ENCODE measurements around the gene SKAP1. TPM values are rescaled to one million over a fixed set of nuclear protein-coding genes. Genes with fewer than 3 reads are reported as not detected.
"Not testable (repeated sequence)": the region's sequence is repeated elsewhere in the genome, so short reads cannot be mapped to it uniquely, and the experiment has no call there.

Gene SKAP1
- total RNA-seq, 1 donor from 2014 or later = 1.0 TPM

DNA sequence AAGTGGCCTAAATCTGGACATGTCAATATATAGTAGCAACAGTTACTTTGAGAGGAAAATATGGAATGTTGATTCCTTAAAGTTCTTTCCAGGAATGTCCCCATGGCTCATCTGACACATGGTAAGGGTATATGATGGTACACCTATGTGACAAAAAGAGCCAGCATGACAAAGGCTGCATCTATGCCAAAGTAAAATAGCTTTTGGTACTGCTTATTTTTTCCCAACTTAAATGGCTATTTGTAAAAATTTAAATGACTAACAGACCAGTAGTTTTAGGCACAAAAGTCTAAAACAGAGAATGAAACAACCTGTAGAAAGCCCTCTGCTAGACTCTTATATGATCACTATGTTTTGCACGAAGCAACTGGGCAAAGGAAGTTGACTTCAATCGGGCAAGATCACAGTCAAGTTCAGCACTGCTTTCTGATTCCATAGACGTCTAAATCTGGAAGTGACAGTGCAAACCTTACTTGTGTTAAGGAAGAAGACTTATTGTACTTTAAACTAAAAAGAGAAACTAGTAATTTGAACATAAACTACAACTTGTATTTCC lies 135.1 kb downstream of the SKAP1 start:
- Histone ChIP-seq H3K9me3 (ENCODE audit: control insufficient read depth in 3 of 3, low read length in 3 of 3) (no peaks in the 10 kb centered on the region), H3K4me1 (ENCODE audit: control insufficient read depth in 3 of 3, insufficient read depth in 3 of 3, low read length in 3 of 3) (no peaks in the 10 kb centered on the region), H3K9ac (ENCODE audit: low read depth in 1 of 3, low read length in 3 of 3) (no peak overlapping the region), H3K36me3 (ENCODE audit: control insufficient read depth in 3 of 3, insufficient read depth in 3 of 3, low read length in 3 of 3) (no peaks in the 10 kb centered on the region), H3K27me3 (ENCODE audit: control insufficient read depth in 3 of 3, insufficient read depth in 3 of 3, low read length in 3 of 3) (peaks cover 0 to 8% (median 3%) of the 10 kb centered on the region in 3 donors), H3K4me3 (ENCODE audit: low read length in 3 of 3) (no peak overlapping the region), H3K27ac (ENCODE audit: low read depth, low read length) (no peak overlapping the region)

DNA sequence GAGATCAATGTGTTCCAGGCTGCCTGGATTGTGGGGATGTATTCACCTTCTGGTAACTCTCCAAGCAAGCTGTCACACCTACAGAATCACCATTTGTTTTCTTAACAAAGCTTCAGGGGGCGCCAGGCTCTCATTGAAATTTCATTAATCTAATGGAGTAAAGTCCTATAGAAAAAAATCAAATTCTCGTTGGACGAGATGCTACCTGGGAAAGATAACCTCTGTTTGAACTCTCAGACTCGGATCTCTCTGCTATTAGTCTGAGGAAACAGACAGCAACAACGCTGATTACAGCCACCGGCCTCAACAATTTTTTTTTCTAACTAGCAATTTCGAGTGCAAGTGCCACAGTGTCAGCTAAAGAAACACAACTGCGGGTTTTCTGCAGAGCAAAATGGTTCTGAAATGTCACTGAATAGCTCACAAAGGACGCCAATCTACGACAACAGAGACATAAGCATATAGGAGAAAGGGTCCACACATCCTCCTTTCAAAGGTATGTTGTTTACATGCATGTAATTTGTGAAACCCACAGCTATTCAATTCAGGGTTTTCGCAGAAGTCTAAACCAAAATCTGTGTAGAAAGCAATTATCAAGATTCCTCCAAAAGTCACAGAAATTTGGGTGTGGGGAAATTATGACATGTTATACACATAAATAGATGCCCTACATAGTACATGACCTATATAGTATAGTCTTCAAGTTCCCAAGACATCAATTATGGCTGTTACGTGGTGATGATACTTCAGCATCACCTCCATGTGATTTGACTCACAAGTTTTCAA lies 135.8 kb downstream of the SKAP1 start:
- H3K27ac ChIP-seq (ENCODE audit: low read depth, low read length) = no peak overlapping the region

GRCh38 chr17:48293319-48294019 lies 136.5 kb downstream of the SKAP1 start:
- Histone ChIP-seq H3K27me3 (ENCODE audit: control insufficient read depth in 3 of 3, insufficient read depth in 3 of 3, low read length in 3 of 3) (peaks cover 0 to 10% (median 3%) of the 10 kb centered on the region in 3 donors), H3K9ac (ENCODE audit: low read depth in 1 of 3, low read length in 3 of 3) (no peak overlapping the region), H3K9me3 (ENCODE audit: control insufficient read depth in 3 of 3, low read length in 3 of 3) (no peaks in the 10 kb centered on the region), H3K4me3 (ENCODE audit: low read length in 3 of 3) (no peak overlapping the region), H3K4me1 (ENCODE audit: control insufficient read depth in 3 of 3, insufficient read depth in 3 of 3, low read length in 3 of 3) (no peaks in the 10 kb centered on the region), H3K36me3 (ENCODE audit: control insufficient read depth in 3 of 3, insufficient read depth in 3 of 3, low read length in 3 of 3) (no peaks in the 10 kb centered on the region), H3K27ac (ENCODE audit: low read depth, low read length) (no peak overlapping the region)

More for the DNA sequence above, 135.8 kb downstream of the SKAP1 start:
- Histone ChIP-seq H3K9me3 (ENCODE audit: control insufficient read depth in 3 of 3, low read length in 3 of 3) (no peaks in the 10 kb centered on the region), H3K4me3 (ENCODE audit: low read length in 3 of 3) (no peak overlapping the region), H3K9ac (ENCODE audit: low read depth in 1 of 3, low read length in 3 of 3) (no peak overlapping the region), H3K36me3 (ENCODE audit: control insufficient read depth in 3 of 3, insufficient read depth in 3 of 3, low read length in 3 of 3) (no peaks in the 10 kb centered on the region), H3K4me1 (ENCODE audit: control insufficient read depth in 3 of 3, insufficient read depth in 3 of 3, low read length in 3 of 3) (no peaks in the 10 kb centered on the region), H3K27me3 (ENCODE audit: control insufficient read depth in 3 of 3, insufficient read depth in 3 of 3, low read length in 3 of 3) (peaks cover 0 to 8% (median 3%) of the 10 kb centered on the region in 3 donors)

DNA sequence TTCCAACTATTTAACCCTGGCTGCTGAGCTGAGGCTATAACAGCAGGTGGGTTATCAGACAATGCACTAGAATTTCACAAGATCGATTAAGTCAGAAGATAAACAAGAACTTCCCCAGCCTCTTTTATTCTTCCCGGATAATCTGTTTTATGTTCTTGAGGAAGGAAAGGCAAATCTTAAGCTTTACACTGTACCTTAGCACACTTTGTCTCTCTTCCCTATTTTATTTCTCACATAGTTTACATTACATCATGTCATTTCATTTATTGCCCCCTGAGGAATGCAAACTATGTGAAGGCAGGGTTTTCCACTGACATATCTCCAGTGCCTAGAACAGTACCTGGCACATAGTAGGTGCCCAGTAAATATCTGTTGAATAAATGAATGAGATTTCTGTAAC lies 139.6 kb downstream of the SKAP1 start:
- no peaks in the 10 kb centered on the region for H3K4me1 ChIP-seq (ENCODE audit: control insufficient read depth in 3 of 3, insufficient read depth in 3 of 3, low read length in 3 of 3)
- peaks cover 0 to 13% (median 3%) of the 10 kb centered on the region in 3 donors for H3K27me3 ChIP-seq (ENCODE audit: control insufficient read depth in 3 of 3, insufficient read depth in 3 of 3, low read length in 3 of 3)
- no peak overlapping the region for H3K27ac ChIP-seq (ENCODE audit: low read depth, low read length)
- no peaks in the 10 kb centered on the region for H3K36me3 ChIP-seq (ENCODE audit: control insufficient read depth in 3 of 3, insufficient read depth in 3 of 3, low read length in 3 of 3)
- H3K4me3 ChIP-seq (ENCODE audit: low read length in 3 of 3) = no peak overlapping the region
- H3K9ac ChIP-seq (ENCODE audit: low read depth in 1 of 3, low read length in 3 of 3) = no peak overlapping the region
- H3K9me3 ChIP-seq (ENCODE audit: control insufficient read depth in 3 of 3, low read length in 3 of 3) = no peaks in the 10 kb centered on the region

DNA sequence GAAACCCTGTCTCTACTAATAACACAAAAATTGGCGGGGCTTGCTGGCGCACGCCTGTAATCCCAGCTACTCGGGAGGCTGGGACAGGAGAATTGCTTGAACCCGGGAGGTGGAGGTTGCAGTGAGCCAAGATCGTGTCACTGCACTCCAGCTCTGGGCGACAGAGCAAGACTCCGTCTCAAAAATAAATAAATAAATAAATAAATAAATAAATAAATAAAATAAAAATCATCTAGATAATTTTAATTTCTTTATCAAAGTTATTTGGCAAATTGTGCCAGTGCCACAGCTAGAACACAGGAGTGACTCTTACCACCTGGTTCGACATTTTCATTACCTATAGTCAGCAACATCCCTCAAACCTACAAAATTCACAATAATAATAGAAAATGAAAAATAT lies 143.1 kb downstream of the SKAP1 start:
- not testable (repeated sequence) for H3K27ac ChIP-seq (ENCODE audit: low read depth, low read length); H3K9me3 ChIP-seq (ENCODE audit: control insufficient read depth in 3 of 3, low read length in 3 of 3); H3K4me3 ChIP-seq (ENCODE audit: low read length in 3 of 3); H3K36me3 ChIP-seq (ENCODE audit: control insufficient read depth in 3 of 3, insufficient read depth in 3 of 3, low read length in 3 of 3); H3K4me1 ChIP-seq (ENCODE audit: control insufficient read depth in 3 of 3, insufficient read depth in 3 of 3, low read length in 3 of 3); H3K9ac ChIP-seq (ENCODE audit: low read depth in 1 of 3, low read length in 3 of 3)
- H3K27me3 ChIP-seq (ENCODE audit: control insufficient read depth in 3 of 3, insufficient read depth in 3 of 3, low read length in 3 of 3) = peaks cover 0 to 12% (median 3%) of the 10 kb centered on the region in 3 donors

- Histone ChIP-seq H3K4me1 (ENCODE audit: control insufficient read depth in 3 of 3, insufficient read depth in 3 of 3, low read length in 3 of 3) (peaks cover 0 to 7% (median 7%) of the 10 kb centered on the region in 3 donors), H3K36me3 (ENCODE audit: control insufficient read depth in 3 of 3, insufficient read depth in 3 of 3, low read length in 3 of 3) (no peaks in the 10 kb centered on the region)
Observed at GRCh38 chr17:48285614-48286013, 144.4 kb downstream of the SKAP1 start.

DNA sequence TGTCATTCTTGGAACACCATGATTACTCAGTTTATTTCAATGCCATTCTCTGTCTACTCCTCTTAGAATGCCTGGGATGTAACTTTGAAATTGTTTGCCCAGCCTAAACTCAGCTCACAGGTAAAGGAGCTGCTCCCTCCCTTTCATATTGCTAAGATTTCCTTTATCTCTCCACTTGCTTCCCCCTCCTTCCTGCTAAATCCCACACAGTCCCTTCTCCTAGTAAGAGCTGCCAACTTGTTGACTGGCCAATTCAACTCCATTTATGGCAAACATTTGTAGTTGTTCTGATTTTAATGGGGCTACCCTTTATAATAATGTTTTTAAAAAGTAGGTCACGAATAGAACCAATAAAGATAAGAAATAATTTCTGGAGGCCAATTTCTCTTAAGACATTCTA lies 146.1 kb downstream of the SKAP1 start:
- H3K27me3 ChIP-seq (ENCODE audit: control insufficient read depth in 3 of 3, insufficient read depth in 3 of 3, low read length in 3 of 3) = peaks cover 0 to 5% (median 0%) of the 10 kb centered on the region in 3 donors
- H3K36me3 ChIP-seq (ENCODE audit: control insufficient read depth in 3 of 3, insufficient read depth in 3 of 3, low read length in 3 of 3) = no peaks in the 10 kb centered on the region
- no peak overlapping the region for H3K27ac ChIP-seq (ENCODE audit: low read depth, low read length)
- no peaks in the 10 kb centered on the region for H3K9me3 ChIP-seq (ENCODE audit: control insufficient read depth in 3 of 3, low read length in 3 of 3)
- no peak overlapping the region for H3K4me3 ChIP-seq (ENCODE audit: low read length in 3 of 3)
- peaks cover 0 to 7% (median 7%) of the 10 kb centered on the region in 3 donors for H3K4me1 ChIP-seq (ENCODE audit: control insufficient read depth in 3 of 3, insufficient read depth in 3 of 3, low read length in 3 of 3)
- no peak overlapping the region for H3K9ac ChIP-seq (ENCODE audit: low read depth in 1 of 3, low read length in 3 of 3)

More at GRCh38 chr17:48285614-48286013, 144.4 kb downstream of the SKAP1 start:
- H3K27me3 ChIP-seq (ENCODE audit: control insufficient read depth in 3 of 3, insufficient read depth in 3 of 3, low read length in 3 of 3) = peaks cover 0 to 7% (median 0%) of the 10 kb centered on the region in 3 donors
- no peak overlapping the region for H3K9ac ChIP-seq (ENCODE audit: low read depth in 1 of 3, low read length in 3 of 3)
- no peaks in the 10 kb centered on the region for H3K9me3 ChIP-seq (ENCODE audit: control insufficient read depth in 3 of 3, low read length in 3 of 3)
- no peak overlapping the region for H3K27ac ChIP-seq (ENCODE audit: low read depth, low read length)
- no peak overlapping the region for H3K4me3 ChIP-seq (ENCODE audit: low read length in 3 of 3)

- no peak overlapping the region for H3K4me3 ChIP-seq (ENCODE audit: low read length in 3 of 3)
- H3K4me1 ChIP-seq (ENCODE audit: control insufficient read depth in 3 of 3, insufficient read depth in 3 of 3, low read length in 3 of 3) = peaks cover 0 to 7% (median 7%) of the 10 kb centered on the region in 3 donors
- peaks cover 0 to 5% (median 2%) of the 10 kb centered on the region in 3 donors for H3K27me3 ChIP-seq (ENCODE audit: control insufficient read depth in 3 of 3, insufficient read depth in 3 of 3, low read length in 3 of 3)
- no peak overlapping the region for H3K9ac ChIP-seq (ENCODE audit: low read depth in 1 of 3, low read length in 3 of 3)
- no peaks in the 10 kb centered on the region for H3K9me3 ChIP-seq (ENCODE audit: control insufficient read depth in 3 of 3, low read length in 3 of 3)
- no peaks in the 10 kb centered on the region for H3K36me3 ChIP-seq (ENCODE audit: control insufficient read depth in 3 of 3, insufficient read depth in 3 of 3, low read length in 3 of 3)
- no peak overlapping the region for H3K27ac ChIP-seq (ENCODE audit: low read depth, low read length)
Observed at GRCh38 chr17:48283411-48283810, 146.6 kb downstream of the SKAP1 start.

DNA sequence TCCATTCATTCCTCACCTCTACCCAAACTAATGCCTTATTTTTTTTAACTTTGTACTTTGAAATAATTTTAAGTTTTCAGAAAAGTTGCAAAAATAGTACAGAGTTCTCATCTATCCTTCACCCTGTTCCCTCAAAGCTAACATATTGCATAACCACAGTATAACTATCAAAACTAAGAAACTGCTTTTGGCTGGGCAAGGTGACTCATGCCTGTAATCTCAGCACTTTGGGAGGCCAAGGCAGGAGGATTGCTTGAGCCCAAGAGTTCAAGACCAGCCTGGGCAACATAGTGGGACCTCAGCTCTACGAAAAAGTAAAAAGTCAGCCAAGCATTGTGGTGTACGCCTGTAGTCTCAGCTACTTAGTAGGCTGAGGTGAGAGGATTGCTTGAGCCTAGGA lies 147.7 kb downstream of the SKAP1 start:
- Histone ChIP-seq H3K27me3 (ENCODE audit: control insufficient read depth in 3 of 3, insufficient read depth in 3 of 3, low read length in 3 of 3) (peaks cover 0 to 4% (median 2%) of the 10 kb centered on the region in 3 donors), H3K9me3 (ENCODE audit: control insufficient read depth in 3 of 3, low read length in 3 of 3) (no peaks in the 10 kb centered on the region), H3K4me1 (ENCODE audit: control insufficient read depth in 3 of 3, insufficient read depth in 3 of 3, low read length in 3 of 3) (peaks cover 0 to 7% (median 7%) of the 10 kb centered on the region in 3 donors), H3K4me3 (ENCODE audit: low read length in 3 of 3) (no peak overlapping the region), H3K27ac (ENCODE audit: low read depth, low read length) (no peak overlapping the region), H3K36me3 (ENCODE audit: control insufficient read depth in 3 of 3, insufficient read depth in 3 of 3, low read length in 3 of 3) (no peaks in the 10 kb centered on the region), H3K9ac (ENCODE audit: low read depth in 1 of 3, low read length in 3 of 3) (no peak overlapping the region)
